HCT116 (cell line): Measurements from ENCODE around the gene OBSCN. TPM values are rescaled to one million over a fixed set of nuclear protein-coding genes. Genes with fewer than 3 reads are reported as not detected.

ENCODE experiments used
- ATAC-seq: fragments of 200-7000 bp; cut with Tn5 transposase; 2 replicates; pipeline ENCODE4 v1.9.1; 2020; ENCODE audit warnings: mild to moderate bottlenecking, moderate library complexity
- BruUV-seq: library from RNA; stranded (reverse); fragments of 400-500 nt; replicated peaks from 2 replicates; lab custom pipeline; 2021; lab: Mats Ljungman, UMichigan
- CTCF ChIA-PET: fragments of 300-600 bp; sonication (Branson Sonifier 250); formaldehyde crosslinking; loops from one replicate; lab custom pipeline; 2021; ENCODE audit warnings: antibody characterized with exemption; lab: Charles Lee
- POLR2A ChIA-PET: fragments of 300-600, 350-600 bp; sonication (Branson Sonifier 250); formaldehyde crosslinking; loops from one replicate; lab custom pipeline; 2021; ENCODE audit warnings: antibody characterized with exemption; lab: Charles Lee
- RAD21 ChIA-PET, 2 experiments: fragments of 300-600 bp; sonication (Branson Sonifier 250); formaldehyde crosslinking; loops; one replicate each; lab custom pipeline; 2023; ENCODE audit warnings: low total read pairs in 2 of 2; ENCODE audit not compliant: uncharacterized antibody in 2 of 2, unreplicated experiment in 2 of 2, low non-redundant PET in 1 of 2; lab: Charles Lee
- DNase-seq: peaks from one replicate; pipeline ENCODE4 v3.0.0-alpha.2; 2010; ENCODE audit warnings: low read depth, low spot score
- H2AFZ ChIP-seq: fragments of 200-600 bp; shearing (Covaris generic), sonication (generic); 2 replicates; pipeline ENCODE4 v1.6.1; 2017; ENCODE audit warnings: low read depth, mixed run types, mixed read lengths, antibody characterized with exemption, low read length; ENCODE audit not compliant: poor library complexity, severe bottlenecking
- H3K27ac ChIP-seq: 2 replicates; pipeline ENCODE4 v1.5.1; 2012; ENCODE audit warnings: low read depth, low read length
- H3K27me3 ChIP-seq: fragments of 200-600 bp; sonication (generic); 2 replicates; pipeline ENCODE4 v1.6.1; 2016; ENCODE audit warnings: mixed run types, low read length, mixed read lengths; ENCODE audit not compliant: insufficient read depth
- H3K36me3 ChIP-seq, 2 experiments: fragments of 200-500 bp in 1 of 2; fragments of 200-600 bp in 1 of 2; sonication (Bioruptor generic) in 1 of 2; sonication (generic) in 1 of 2; 2 replicates each; pipeline versions ENCODE4 v1.5.1 to v1.6.1; 2014 to 2016; ENCODE audit warnings: low read length in 2 of 2, inconsistent platforms in 1 of 2, mixed read lengths in 1 of 2, mixed run types in 1 of 2; ENCODE audit not compliant: insufficient read depth in 2 of 2, control insufficient read depth in 1 of 2
- H3K4me1 ChIP-seq, 2 experiments: fragments of 200-600 bp in 1 of 2; sonication (generic) in 1 of 2; 2 replicates each; pipeline versions ENCODE4 v1.5.1 to v1.6.1; 2012 to 2017; ENCODE audit warnings: low read length in 2 of 2, inconsistent platforms in 1 of 2, mild to moderate bottlenecking in 1 of 2, mixed read lengths in 1 of 2, mixed run types in 1 of 2, moderate library complexity in 1 of 2; ENCODE audit not compliant: insufficient read depth in 2 of 2, control insufficient read depth in 1 of 2
- H3K4me2 ChIP-seq: fragments of 200-600 bp; sonication (generic); 2 replicates; pipeline ENCODE4 v1.6.1; 2017; ENCODE audit warnings: mixed run types, low read length, mixed read lengths
- H3K4me3 ChIP-seq, 2 experiments: fragments of 200-600 bp in 1 of 2; sonication (generic) in 1 of 2; replicated peaks in 1 of 2; 2 replicates each; pipeline ENCODE4 v1.5.1; 2011 to 2016; ENCODE audit warnings: low read length in 2 of 2, control low read depth in 1 of 2, low read depth in 1 of 2, mild to moderate bottlenecking in 1 of 2, mixed read lengths in 1 of 2, mixed run types in 1 of 2
- H3K79me2 ChIP-seq: fragments of 200-600 bp; sonication (generic); 2 replicates; pipeline ENCODE4 v1.6.1; 2017; ENCODE audit warnings: mild to moderate bottlenecking, mixed run types, low read length, moderate library complexity, mixed read lengths; ENCODE audit not compliant: insufficient read depth
- H3K9ac ChIP-seq: fragments of 200-600 bp; sonication (generic); 2 replicates; pipeline ENCODE4 v1.6.1; 2016; ENCODE audit warnings: low read length, mixed read lengths
- H3K9me2 ChIP-seq: fragments of 200-600 bp; sonication (generic), shearing (Covaris generic); 2 replicates; pipeline ENCODE4 v1.6.1; 2017; ENCODE audit warnings: mixed run types, mild to moderate bottlenecking, moderate library complexity; ENCODE audit not compliant: insufficient read depth
- H3K9me3 ChIP-seq, 2 experiments: fragments of 200-500 bp in 1 of 2; fragments of 200-600 bp in 1 of 2; sonication (Bioruptor generic) in 1 of 2; sonication (generic) in 1 of 2; 2 replicates each; pipeline ENCODE4 v1.6.1; 2014 to 2017; ENCODE audit warnings: low read length in 2 of 2, mixed read lengths in 2 of 2, inconsistent platforms in 1 of 2, low read depth in 1 of 2, mild to moderate bottlenecking in 1 of 2, mixed run types in 1 of 2, moderate library complexity in 1 of 2; ENCODE audit not compliant: control insufficient read depth in 1 of 2, insufficient read depth in 1 of 2
- H4K20me1 ChIP-seq: fragments of 200-600 bp; sonication (generic), shearing (Covaris generic); 2 replicates; pipeline ENCODE4 v1.6.1; 2017; ENCODE audit warnings: mixed run types, mild to moderate bottlenecking, moderate library complexity; ENCODE audit not compliant: insufficient read depth
- CEBPB ChIP-seq: IDR thresholded peaks from 2 replicates; pipeline ENCODE4 v1.6.1; 2012; ENCODE audit warnings: low read depth
- EGR1 ChIP-seq: IDR thresholded peaks from 2 replicates; pipeline ENCODE4 v1.6.1; 2012; ENCODE audit warnings: low read depth
- ELF1 ChIP-seq: IDR thresholded peaks from 2 replicates; pipeline ENCODE4 v1.6.1; 2012; ENCODE audit warnings: low read depth, borderline replicate concordance
- EZH2 ChIP-seq: fragments of 200-600 bp; sonication (generic); IDR thresholded peaks from 2 replicates; pipeline ENCODE4 v1.6.1; 2017; ENCODE audit warnings: antibody characterized with exemption, mixed run types
- FOSL1 ChIP-seq: IDR thresholded peaks from 2 replicates; pipeline ENCODE4 v1.6.1; 2012; ENCODE audit warnings: low read depth
- JUND ChIP-seq: IDR thresholded peaks from 2 replicates; pipeline ENCODE4 v1.6.1; 2012
- POLR2AphosphoS5 ChIP-seq: IDR thresholded peaks from 2 replicates; pipeline ENCODE4 v1.6.1; 2011; ENCODE audit warnings: mild to moderate bottlenecking, low read depth, low read length, moderate library complexity
- RAD21 ChIP-seq: IDR thresholded peaks from 2 replicates; pipeline ENCODE4 v1.6.1; 2012; ENCODE audit warnings: low read depth, mild to moderate bottlenecking
- SIN3A ChIP-seq: IDR thresholded peaks from 2 replicates; pipeline ENCODE4 v1.6.1; 2012; ENCODE audit warnings: low read depth
- SP1 ChIP-seq: IDR thresholded peaks from 2 replicates; pipeline ENCODE4 v1.6.1; 2012; ENCODE audit warnings: low read depth
- SRF ChIP-seq: IDR thresholded peaks from 2 replicates; pipeline ENCODE4 v1.6.1; 2012; ENCODE audit warnings: low read depth
- TCF7L2 ChIP-seq: IDR thresholded peaks from 2 replicates; pipeline ENCODE4 v1.7.0; 2011; ENCODE audit warnings: borderline replicate concordance, inconsistent platforms; ENCODE audit not compliant: insufficient read depth, insufficient read length; ENCODE audit errors: extremely low read depth
- YY1 ChIP-seq: IDR thresholded peaks from 2 replicates; pipeline ENCODE4 v1.6.1; 2011; ENCODE audit warnings: low read length, low read depth, moderate library complexity, mild to moderate bottlenecking; ENCODE audit not compliant: insufficient replicate concordance; ENCODE audit errors: extremely low read depth
- ZFX ChIP-seq: fragments of 450-650 bp; IDR thresholded peaks from 2 replicates; pipeline ENCODE4 v1.6.1; 2017
- ZNF274 ChIP-seq: fragments of 200-500 bp; sonication (Bioruptor generic); IDR thresholded peaks from 2 replicates; pipeline ENCODE4 v1.6.1; 2014; ENCODE audit warnings: mild to moderate bottlenecking, low read depth, low read length, inconsistent platforms
- intact Hi-C: fragments of 100-400 bp; cut with micrococcal nuclease; formaldehyde crosslinking; loops from 2 replicates; pipeline ENCODE4 v1.10.0; 2022
- total RNA-seq: library from RNA; stranded (reverse); gene quantifications from one replicate; pipeline ENCODE4 v1.2.1, GENCODE V29; 2021; ENCODE audit not compliant: unreplicated experiment
- TF ChIP-seq, protein P1 (sequence below): IDR thresholded peaks from 2 replicates; pipeline ENCODE4 v1.6.1; 2012
- TF ChIP-seq, protein P2 (sequence below), 3 experiments: fragments of 200-600 bp in 1 of 3; sonication (generic) in 1 of 3; IDR thresholded peaks in 2 of 3; conservative IDR thresholded peaks in 1 of 3; 2 replicates each; pipeline ENCODE4 v1.5.1; 2012 to 2017; ENCODE audit warnings: low read depth in 2 of 3, low read length in 2 of 3, antibody characterized with exemption in 1 of 3, borderline replicate concordance in 1 of 3, control low read depth in 1 of 3, mild to moderate bottlenecking in 1 of 3, mixed read lengths in 1 of 3, mixed run types in 1 of 3, moderate library complexity in 1 of 3; ENCODE audit not compliant: insufficient read depth in 1 of 3

Gene OBSCN
- total RNA-seq, 1 experiment from 2014 or later = 16.6 TPM

DNA sequence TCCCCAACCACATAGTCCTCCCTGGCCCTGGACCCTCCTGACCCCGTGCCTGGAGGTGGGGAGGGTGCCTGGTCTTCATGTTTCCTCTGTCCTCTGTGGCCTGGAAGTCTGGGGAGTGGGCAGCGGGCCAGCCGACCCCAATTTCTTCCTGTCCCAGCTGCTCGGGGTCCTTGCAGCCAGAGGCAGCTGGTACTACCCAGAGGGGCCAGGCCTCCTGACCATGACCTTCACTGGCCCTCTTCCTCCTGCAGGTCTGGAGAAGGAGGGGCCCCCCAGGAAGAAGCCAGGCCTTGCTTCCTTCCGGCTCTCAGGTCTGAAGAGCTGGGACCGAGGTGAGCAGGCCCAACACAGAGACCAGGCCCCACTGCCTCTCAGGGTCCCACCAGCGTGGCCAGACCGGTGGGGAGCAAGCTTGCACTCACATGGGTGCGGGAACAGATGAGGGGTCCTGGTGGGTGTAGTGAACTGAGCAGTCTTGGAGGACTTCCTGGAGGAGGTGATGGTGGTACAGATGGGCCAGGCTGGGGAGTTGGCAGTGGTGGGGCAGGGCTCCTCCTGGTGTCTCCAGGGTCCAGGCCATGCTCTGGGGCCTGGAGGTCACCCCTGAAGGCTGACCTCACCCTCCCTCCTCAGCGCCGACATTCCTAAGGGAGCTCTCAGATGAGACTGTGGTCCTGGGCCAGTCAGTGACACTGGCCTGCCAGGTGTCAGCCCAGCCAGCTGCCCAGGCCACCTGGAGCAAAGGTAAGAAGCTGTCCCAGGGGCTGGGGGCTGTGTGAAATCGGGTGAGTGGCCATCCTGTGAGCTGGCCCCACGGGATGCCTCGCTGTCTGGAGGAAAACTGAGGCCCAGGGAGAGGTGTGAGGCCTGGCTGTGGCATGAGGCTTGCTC is 166.1 kb downstream of the OBSCN start:
- no peaks in the 10 kb centered on the region for H3K27me3 ChIP-seq
- no peak overlapping the region for H3K4me2 ChIP-seq
- H2AFZ ChIP-seq = no peak overlapping the region
- H3K36me3 ChIP-seq = no peaks in the 10 kb centered on the region
- ChIA-PET POLR2A (interaction anchor here (0.6 kb wide), 1 partner anchor 208 kb away, joined by 4 read pairs; the partner anchor contains the start of gene IBA57), CTCF (no interaction called here), RAD21 (no interaction called here)
- H3K4me1 ChIP-seq = peaks cover 2 to 34% of the 10 kb centered on the region in 2 experiments
- no peak for ATAC-seq
- no TSS peak for BruUV-seq
- intact Hi-C loops = no loop called here
- H3K79me2 ChIP-seq = no peaks in the 10 kb centered on the region
- no peak overlapping the region for H3K4me3 ChIP-seq
- H4K20me1 ChIP-seq = no peaks in the 10 kb centered on the region
- H3K9me3 ChIP-seq = no peaks in the 10 kb centered on the region
- H3K9ac ChIP-seq = no peak overlapping the region
- TF ChIP-seq ZNF274 = no peak
- no peak for TF ChIP-seq TCF7L2
- TF ChIP-seq EGR1 = no peak
- no peak for TF ChIP-seq CEBPB
- TF ChIP-seq SP1 = no peak
- no peak for TF ChIP-seq JUND
- TF ChIP-seq SIN3A = no peak
- no peak for TF ChIP-seq POLR2AphosphoS5
- TF ChIP-seq, protein P1, sequence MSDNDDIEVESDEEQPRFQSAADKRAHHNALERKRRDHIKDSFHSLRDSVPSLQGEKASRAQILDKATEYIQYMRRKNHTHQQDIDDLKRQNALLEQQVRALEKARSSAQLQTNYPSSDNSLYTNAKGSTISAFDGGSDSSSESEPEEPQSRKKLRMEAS = no peak
- TF ChIP-seq ELF1 = no peak
- TF ChIP-seq EZH2 = no peak
- TF ChIP-seq SRF = no peak
- TF ChIP-seq ZFX = no peak
- TF ChIP-seq RAD21 = no peak
- TF ChIP-seq, protein P2, sequence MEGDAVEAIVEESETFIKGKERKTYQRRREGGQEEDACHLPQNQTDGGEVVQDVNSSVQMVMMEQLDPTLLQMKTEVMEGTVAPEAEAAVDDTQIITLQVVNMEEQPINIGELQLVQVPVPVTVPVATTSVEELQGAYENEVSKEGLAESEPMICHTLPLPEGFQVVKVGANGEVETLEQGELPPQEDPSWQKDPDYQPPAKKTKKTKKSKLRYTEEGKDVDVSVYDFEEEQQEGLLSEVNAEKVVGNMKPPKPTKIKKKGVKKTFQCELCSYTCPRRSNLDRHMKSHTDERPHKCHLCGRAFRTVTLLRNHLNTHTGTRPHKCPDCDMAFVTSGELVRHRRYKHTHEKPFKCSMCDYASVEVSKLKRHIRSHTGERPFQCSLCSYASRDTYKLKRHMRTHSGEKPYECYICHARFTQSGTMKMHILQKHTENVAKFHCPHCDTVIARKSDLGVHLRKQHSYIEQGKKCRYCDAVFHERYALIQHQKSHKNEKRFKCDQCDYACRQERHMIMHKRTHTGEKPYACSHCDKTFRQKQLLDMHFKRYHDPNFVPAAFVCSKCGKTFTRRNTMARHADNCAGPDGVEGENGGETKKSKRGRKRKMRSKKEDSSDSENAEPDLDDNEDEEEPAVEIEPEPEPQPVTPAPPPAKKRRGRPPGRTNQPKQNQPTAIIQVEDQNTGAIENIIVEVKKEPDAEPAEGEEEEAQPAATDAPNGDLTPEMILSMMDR (IDR thresholded peaks at IDR 0.05 in 2 of 3, conservative IDR thresholded peaks at IDR 0.05 in 1 of 3; ENCODE audit: borderline replicate concordance in 1 of 3, insufficient read depth in 1 of 3, low read depth in 2 of 3, low read length in 2 of 3) = no peak
- TF ChIP-seq YY1 = no peak
- no peak for TF ChIP-seq FOSL1
- no peak overlapping the region for H3K27ac ChIP-seq
- DNase-seq = no peak
- H3K9me2 ChIP-seq = no peaks in the 10 kb centered on the region
